ENCODE data around the gene PTGER3. TPM values are rescaled to one million over a fixed set of nuclear protein-coding genes. Genes with fewer than 3 reads are reported as not detected.

Gene PTGER3
- total and polyA plus RNA-seq, 10 of the 15 experiments (the other 5 are each of a cell fraction or from before 2014, with no cell fraction given): under 0.01 to 0.04 (median 0.02) TPM; not detected in 7

DNA sequence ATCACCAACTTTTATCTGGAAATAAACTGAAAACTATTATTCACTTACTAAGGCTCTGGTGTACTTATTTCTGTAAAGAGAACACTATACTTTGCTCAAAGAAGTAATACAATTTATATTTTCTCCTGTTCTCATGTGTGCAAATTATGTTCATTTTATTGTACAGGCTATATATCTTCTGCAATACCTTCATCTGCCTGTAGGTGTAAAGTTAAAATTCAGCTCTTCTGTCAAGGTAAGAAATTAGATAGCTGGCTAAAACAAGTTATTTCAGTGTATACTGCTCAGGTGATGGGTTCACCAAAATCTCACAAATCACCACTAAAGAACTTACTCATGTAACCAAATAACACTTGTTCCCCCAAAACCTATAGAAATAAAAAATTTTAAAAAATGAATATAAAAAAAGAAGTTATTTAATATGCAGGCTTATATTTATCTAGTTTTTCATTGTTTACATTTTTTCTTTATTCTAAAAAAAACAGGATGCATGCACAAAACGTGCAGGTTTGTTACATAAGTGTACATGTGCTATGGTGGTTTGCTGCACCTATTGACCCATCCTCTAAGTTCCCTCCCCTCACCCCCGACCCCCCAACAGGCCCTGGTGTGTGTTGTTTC lies 81.5 kb downstream of the PTGER3 start:
- H3K27me3 ChIP-seq (replicated peaks in 1 of 2; ENCODE audit: control insufficient read depth in 2 of 2, insufficient read depth in 2 of 2, low read length in 1 of 2): no peaks in the 10 kb centered on the region
- WGBS (ENCODE audit: insufficient coverage, insufficient replicate concordance, low lambda C conversion rate, missing lambda C conversion rate): 6% methylated on average over 2 of the region's 2 CpGs
- no peaks in the 10 kb centered on the region for H3K4me1 ChIP-seq (ENCODE audit: control insufficient read depth, insufficient read depth, low read length)
- no TSS peak for BruUV-seq (replicated peaks)
- FAIRE-seq: peak; percentile 27
- in situ Hi-C loops (cut with MboI): no loop called here
- SMC1A ChIA-PET (ENCODE audit: uncharacterized antibody, unreplicated experiment): interaction anchor here (1.0 kb wide), 1 partner anchor 23 kb away, joined by 3 read pairs; no protein-coding TSS in a partner anchor
- no peaks in the 10 kb centered on the region for H3K36me3 ChIP-seq (ENCODE audit: control insufficient read depth in 2 of 2, insufficient read depth in 2 of 2, low read length in 1 of 2)
- CTCF ChIA-PET: interaction anchor here (0.7 to 1.4 kb wide), 3 partner anchors 10 to 11 kb away, joined by 3 read pairs; no protein-coding TSS in a partner anchor
- no peak overlapping the region for H3K4me2 ChIP-seq (ENCODE audit: control insufficient read depth, insufficient read depth)
- no peak overlapping the region for H3K4me3 ChIP-seq
- DNase-seq (ENCODE audit: low read depth, low spot score): no peak
- H2AFZ ChIP-seq (ENCODE audit: control insufficient read depth, low read depth, low read length): no peak overlapping the region
- POLR2A ChIA-PET: no interaction called here
- TF ChIP-seq MTA3 (IDR thresholded peaks at IDR 0.05; ENCODE audit: borderline replicate concordance, low read length): no peak
- TF ChIP-seq, protein P1, sequence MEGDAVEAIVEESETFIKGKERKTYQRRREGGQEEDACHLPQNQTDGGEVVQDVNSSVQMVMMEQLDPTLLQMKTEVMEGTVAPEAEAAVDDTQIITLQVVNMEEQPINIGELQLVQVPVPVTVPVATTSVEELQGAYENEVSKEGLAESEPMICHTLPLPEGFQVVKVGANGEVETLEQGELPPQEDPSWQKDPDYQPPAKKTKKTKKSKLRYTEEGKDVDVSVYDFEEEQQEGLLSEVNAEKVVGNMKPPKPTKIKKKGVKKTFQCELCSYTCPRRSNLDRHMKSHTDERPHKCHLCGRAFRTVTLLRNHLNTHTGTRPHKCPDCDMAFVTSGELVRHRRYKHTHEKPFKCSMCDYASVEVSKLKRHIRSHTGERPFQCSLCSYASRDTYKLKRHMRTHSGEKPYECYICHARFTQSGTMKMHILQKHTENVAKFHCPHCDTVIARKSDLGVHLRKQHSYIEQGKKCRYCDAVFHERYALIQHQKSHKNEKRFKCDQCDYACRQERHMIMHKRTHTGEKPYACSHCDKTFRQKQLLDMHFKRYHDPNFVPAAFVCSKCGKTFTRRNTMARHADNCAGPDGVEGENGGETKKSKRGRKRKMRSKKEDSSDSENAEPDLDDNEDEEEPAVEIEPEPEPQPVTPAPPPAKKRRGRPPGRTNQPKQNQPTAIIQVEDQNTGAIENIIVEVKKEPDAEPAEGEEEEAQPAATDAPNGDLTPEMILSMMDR (IDR thresholded peaks at IDR 0.05 in 2 of 3, conservative IDR thresholded peaks at IDR 0.05 in 1 of 3; ENCODE audit: control insufficient read depth in 2 of 3, extremely low read depth in 1 of 3, insufficient read depth in 1 of 3, low read depth in 3 of 3, low read length in 3 of 3): peak in 2 of 3 experiments; percentile 20 to 29; a peak in 3 of 6 replicates
- TF ChIP-seq ZSCAN29 (IDR thresholded peaks at IDR 0.05): no peak
- H3K9me3 ChIP-seq (replicated peaks; ENCODE audit: control insufficient read depth, insufficient read depth, low read length): no peaks in the 10 kb centered on the region
- RAD21 ChIA-PET (ENCODE audit: unreplicated experiment): interaction anchor here (0.8 kb wide), 1 partner anchor 1148 kb away, joined by 3 read pairs; no protein-coding TSS in a partner anchor
- H3K9ac ChIP-seq (ENCODE audit: control insufficient read depth, insufficient read depth, low read length): no peak overlapping the region
- intact Hi-C loops (cut with micrococcal nuclease; ENCODE audit: unreplicated experiment): no loop called here
- no peaks in the 10 kb centered on the region for H4K20me1 ChIP-seq (ENCODE audit: control insufficient read depth, insufficient read depth)
- H3K27ac ChIP-seq (ENCODE audit: control insufficient read depth, insufficient read depth): no peak overlapping the region
- ATAC-seq: peak; percentile 61
- no peaks in the 10 kb centered on the region for H3K79me2 ChIP-seq (ENCODE audit: control insufficient read depth, insufficient read depth, low read length)

DNA sequence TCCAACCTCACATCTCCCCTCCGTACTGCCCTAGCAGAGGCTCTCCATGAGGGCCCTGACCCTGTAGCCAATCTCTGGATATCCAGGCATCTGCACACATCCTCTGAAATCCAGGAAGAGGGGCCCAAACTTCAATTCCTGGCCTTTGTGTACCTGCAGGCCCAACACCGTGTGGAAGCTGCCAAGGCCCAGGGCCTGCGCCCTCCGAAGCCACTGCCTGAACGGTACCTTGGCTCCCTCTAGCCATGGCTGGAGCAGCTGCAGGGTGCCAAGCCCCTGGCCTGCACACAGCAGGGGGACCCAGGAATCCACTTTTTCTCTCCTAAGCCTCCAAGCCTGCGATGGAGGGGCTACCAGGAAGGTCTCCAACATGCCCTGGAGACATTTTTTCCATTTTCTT lies 84.2 kb downstream of the PTGER3 start:
- Histone ChIP-seq H4K20me1 (ENCODE audit: control insufficient read depth, insufficient read depth) (no peaks in the 10 kb centered on the region), H3K4me3 (no peak overlapping the region), H3K9me3 (replicated peaks; ENCODE audit: control insufficient read depth, insufficient read depth, low read length) (no peaks in the 10 kb centered on the region), H2AFZ (ENCODE audit: control insufficient read depth, low read depth, low read length) (no peak overlapping the region), H3K79me2 (ENCODE audit: control insufficient read depth, insufficient read depth, low read length) (no peaks in the 10 kb centered on the region), H3K4me2 (ENCODE audit: control insufficient read depth, insufficient read depth) (no peak overlapping the region), H3K4me1 (ENCODE audit: control insufficient read depth, insufficient read depth, low read length) (no peaks in the 10 kb centered on the region), H3K27ac (ENCODE audit: control insufficient read depth, insufficient read depth) (no peak overlapping the region), H3K36me3 (ENCODE audit: control insufficient read depth in 2 of 2, insufficient read depth in 2 of 2, low read length in 1 of 2) (no peaks in the 10 kb centered on the region), H3K9ac (ENCODE audit: control insufficient read depth, insufficient read depth, low read length) (no peak overlapping the region), H3K27me3 (replicated peaks in 1 of 2; ENCODE audit: control insufficient read depth in 2 of 2, insufficient read depth in 2 of 2, low read length in 1 of 2) (no peaks in the 10 kb centered on the region)
- RAD21 ChIA-PET (ENCODE audit: unreplicated experiment): no interaction called here
- in situ Hi-C loops (cut with MboI): no loop called here
- 0 out of 3 replicates have a peak, but pooled peaks have one; percentile 40 for ATAC-seq
- no peak for FAIRE-seq
- 7% methylated on average over 6 of the region's 6 CpGs for WGBS (ENCODE audit: insufficient coverage, insufficient replicate concordance, low lambda C conversion rate, missing lambda C conversion rate)
- SMC1A ChIA-PET (ENCODE audit: uncharacterized antibody, unreplicated experiment): no interaction called here
- TF ChIP-seq POLR2AphosphoS2 (IDR thresholded peaks at IDR 0.05; ENCODE audit: low read depth, low read length): no peak
- TF ChIP-seq, protein P1 (IDR thresholded peaks at IDR 0.05 in 2 of 3, conservative IDR thresholded peaks at IDR 0.05 in 1 of 3; ENCODE audit: control insufficient read depth in 2 of 3, extremely low read depth in 1 of 3, insufficient read depth in 1 of 3, low read depth in 3 of 3, low read length in 3 of 3): peak in 1 of 3 experiments; percentile 11; a peak in 1 of 6 replicates
- intact Hi-C loops (cut with micrococcal nuclease; ENCODE audit: unreplicated experiment): no loop called here
- DNase-seq (ENCODE audit: low read depth, low spot score): no peak
- CTCF ChIA-PET: interaction anchor here (0.6 kb wide), 1 partner anchor 858 kb away, joined by 3 read pairs; no protein-coding TSS in a partner anchor
- BruUV-seq (replicated peaks): no TSS peak
- POLR2A ChIA-PET: no interaction called here

Data from GM12878 (cell line).